ENCODE results near the gene CAPN6.

- TF ChIP-seq CTCF (optimal IDR thresholded peaks at IDR 0.05 in 1 of 3, IDR thresholded peaks at IDR 0.05 in 1 of 3, conservative IDR thresholded peaks at IDR 0.05 in 1 of 3; ENCODE audit: extremely low read depth in 1 of 3, insufficient read depth in 2 of 3, low read length in 3 of 3) (no peak), EZH2 (IDR thresholded peaks at IDR 0.05; ENCODE audit: low read length) (no peak)
Observed at GRCh38 chrX:111282991-111283390, 12.7 kb upstream of the CAPN6 start.
